Gastrocnemius medialis (tissue), 4 donors: ENCODE data around the gene CLHC1. TPM values are rescaled to one million over a fixed set of nuclear protein-coding genes. Genes with fewer than 3 reads are reported as not detected.

ENCODE experiments used
- ATAC-seq, 2 donors: fragments of 150-250 bp; one replicate each; pipeline ENCODE4 v1.9.1; 2016
- DNase-seq, 2 donors: peaks; one replicate each; pipeline ENCODE4 v3.0.0-alpha.2; 2019
- H3K27ac ChIP-seq, 4 donors: fragments of 200-600 bp; sonication (generic); 1 replicate in 1 of 4; 2 replicates in 3 of 4; pipeline ENCODE4 v1.5.1; 2016 to 2018; ENCODE audit warnings: mild to moderate bottlenecking in 2 of 4, moderate library complexity in 1 of 4
- H3K27me3 ChIP-seq, 3 donors: fragments of 200-600 bp; sonication (generic) in 2 of 3; 1 replicate in 1 of 3; 2 replicates in 2 of 3; pipeline versions ENCODE4 v1.5.1 to v1.6.0; 2016 to 2019; ENCODE audit warnings: mild to moderate bottlenecking in 1 of 3, moderate library complexity in 1 of 3
- H3K36me3 ChIP-seq, 2 donors: fragments of 200-600 bp; sonication (generic) in 1 of 2; one replicate each; pipeline ENCODE4 v1.5.1; 2017 to 2018
- H3K4me1 ChIP-seq, 2 donors: fragments of 200-600 bp; sonication (generic) in 1 of 2; one replicate each; pipeline ENCODE4 v1.5.1; 2016 to 2017; ENCODE audit warnings: mild to moderate bottlenecking in 2 of 2
- H3K4me3 ChIP-seq, 4 donors: fragments of 200-600 bp; sonication (generic) in 3 of 4; 1 replicate in 1 of 4; 2 replicates in 3 of 4; pipeline ENCODE4 v1.5.1; 2016 to 2019; ENCODE audit warnings: mild to moderate bottlenecking in 2 of 4
- H3K9me3 ChIP-seq, 3 donors: fragments of 200-600 bp; sonication (generic) in 2 of 3; 1 replicate in 1 of 3; 2 replicates in 2 of 3; pipeline ENCODE4 v1.5.1; 2016 to 2019
- POLR2A ChIP-seq, 2 donors: fragments of 450-650 bp; IDR thresholded peaks; one replicate each; pipeline ENCODE4 v1.6.1; 2017; ENCODE audit warnings: antibody characterized with exemption in 2 of 2, mild to moderate bottlenecking in 2 of 2, moderate library complexity in 2 of 2
- in situ Hi-C, 4 donors: fragments of 200-750 bp; cut with MboI; loops; one replicate each; pipeline versions ENCODE4 v1.15.0 to v1.8.0; 2017; ENCODE audit warnings: low sequenced_read_pairs in 4 of 4
- intact Hi-C: fragments of 100-400 bp; cut with DNase I; formaldehyde crosslinking; loops from one replicate; pipeline ENCODE4 v1.15.1; 2023; ENCODE audit warnings: low total_unique reads
- total RNA-seq, 4 donors: library from RNA; depleted of rRNA; stranded (reverse); fragments of >200 nt; gene quantifications; one replicate each; pipeline versions ENCODE4 v1.1.0 to v1.2.3, GENCODE V29; 2016
- TF ChIP-seq, protein P1 (sequence below), 5 experiments: fragments of 450-650 bp in 3 of 5; fragments of 200-600 bp in 2 of 5; sonication (generic) in 2 of 5; IDR thresholded peaks in 4 of 5; conservative IDR thresholded peaks in 1 of 5; 1 replicate in 4 of 5; 2 replicates in 1 of 5; pipeline ENCODE4 v1.5.1; 2016 to 2019; ENCODE audit warnings: antibody characterized with exemption in 5 of 5, mild to moderate bottlenecking in 3 of 5, moderate library complexity in 3 of 5

Gene CLHC1
- total RNA-seq, 4 donors from 2014 or later: 0.46 to 4.9 (median 0.85) TPM; not detected in 1

GRCh38 chr2:55225481-55226020 is 6.5 kb downstream of the CLHC1 start:
- DNase-seq (no peak), ATAC-seq (no peak)
- no peak overlapping the region for H3K27ac ChIP-seq
- no peaks in the 10 kb centered on the region for H3K36me3 ChIP-seq
- H3K27me3 ChIP-seq: no peaks in the 10 kb centered on the region
- H3K9me3 ChIP-seq: no peaks in the 10 kb centered on the region
- in situ Hi-C loops: loop anchor here in 1 of 4 donors (10.0 kb wide), 1 partner anchor 209 kb away; no protein-coding TSS in a partner anchor
- H3K4me3 ChIP-seq: no peak overlapping the region
- intact Hi-C loops: no loop called here
- TF ChIP-seq POLR2A (IDR thresholded peaks at IDR 0.05): no peak
- TF ChIP-seq, protein P1, sequence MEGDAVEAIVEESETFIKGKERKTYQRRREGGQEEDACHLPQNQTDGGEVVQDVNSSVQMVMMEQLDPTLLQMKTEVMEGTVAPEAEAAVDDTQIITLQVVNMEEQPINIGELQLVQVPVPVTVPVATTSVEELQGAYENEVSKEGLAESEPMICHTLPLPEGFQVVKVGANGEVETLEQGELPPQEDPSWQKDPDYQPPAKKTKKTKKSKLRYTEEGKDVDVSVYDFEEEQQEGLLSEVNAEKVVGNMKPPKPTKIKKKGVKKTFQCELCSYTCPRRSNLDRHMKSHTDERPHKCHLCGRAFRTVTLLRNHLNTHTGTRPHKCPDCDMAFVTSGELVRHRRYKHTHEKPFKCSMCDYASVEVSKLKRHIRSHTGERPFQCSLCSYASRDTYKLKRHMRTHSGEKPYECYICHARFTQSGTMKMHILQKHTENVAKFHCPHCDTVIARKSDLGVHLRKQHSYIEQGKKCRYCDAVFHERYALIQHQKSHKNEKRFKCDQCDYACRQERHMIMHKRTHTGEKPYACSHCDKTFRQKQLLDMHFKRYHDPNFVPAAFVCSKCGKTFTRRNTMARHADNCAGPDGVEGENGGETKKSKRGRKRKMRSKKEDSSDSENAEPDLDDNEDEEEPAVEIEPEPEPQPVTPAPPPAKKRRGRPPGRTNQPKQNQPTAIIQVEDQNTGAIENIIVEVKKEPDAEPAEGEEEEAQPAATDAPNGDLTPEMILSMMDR (IDR thresholded peaks at IDR 0.05 in 4 of 5, conservative IDR thresholded peaks at IDR 0.05 in 1 of 5): no peak
- peaks cover 0 to 5% of the 10 kb centered on the region in 2 donors for H3K4me1 ChIP-seq

DNA sequence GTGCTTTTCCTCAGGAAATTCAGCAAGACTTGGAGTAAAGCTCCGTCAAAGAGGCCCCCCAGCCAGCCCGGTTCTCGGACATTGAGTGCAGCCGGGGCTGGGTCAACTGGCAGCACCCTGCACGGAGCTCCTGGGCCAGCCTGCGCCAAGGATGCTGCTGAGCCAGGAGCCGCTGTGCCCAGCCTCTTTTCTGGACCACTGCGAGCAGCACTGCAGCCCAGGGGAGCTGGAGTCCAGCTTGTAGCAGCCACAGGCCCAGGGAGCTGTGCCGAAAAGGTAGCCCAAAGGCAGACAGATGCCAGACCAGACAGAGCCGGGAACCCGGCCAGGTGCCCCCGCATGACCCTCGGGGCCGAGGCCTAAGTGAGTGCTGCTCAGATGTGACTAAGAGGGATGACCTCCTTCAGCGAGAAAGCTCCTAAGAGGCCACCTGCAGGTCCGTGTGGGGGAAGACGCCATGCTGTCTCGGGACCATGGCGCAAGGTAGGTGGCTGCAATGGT is 7.3 kb downstream of the CLHC1 start:
- Histone ChIP-seq H3K36me3 (no peaks in the 10 kb centered on the region), H3K4me1 (peaks cover 0 to 5% of the 10 kb centered on the region in 2 donors), H3K27ac (peak overlapping the region; percentile 87 to 93 (median 92)), H3K9me3 (no peaks in the 10 kb centered on the region), H3K27me3 (no peaks in the 10 kb centered on the region), H3K4me3 (no peak overlapping the region)
- in situ Hi-C loops (loop anchor here in 1 of 4 donors (10.0 kb wide), 1 partner anchor 210 kb away; no protein-coding TSS in a partner anchor), intact Hi-C loops (no loop called here)
- TF ChIP-seq, protein P1 (IDR thresholded peaks at IDR 0.05 in 4 of 5, conservative IDR thresholded peaks at IDR 0.05 in 1 of 5): no peak
- TF ChIP-seq POLR2A (IDR thresholded peaks at IDR 0.05): no peak
- ATAC-seq (peak in 1 of 2 donors; percentile 8), DNase-seq (peak in 1 of 2 donors; percentile 32)

GRCh38 chr2:55223958-55224760 is 7.9 kb downstream of the CLHC1 start:
- intact Hi-C loops: no loop called here

DNA sequence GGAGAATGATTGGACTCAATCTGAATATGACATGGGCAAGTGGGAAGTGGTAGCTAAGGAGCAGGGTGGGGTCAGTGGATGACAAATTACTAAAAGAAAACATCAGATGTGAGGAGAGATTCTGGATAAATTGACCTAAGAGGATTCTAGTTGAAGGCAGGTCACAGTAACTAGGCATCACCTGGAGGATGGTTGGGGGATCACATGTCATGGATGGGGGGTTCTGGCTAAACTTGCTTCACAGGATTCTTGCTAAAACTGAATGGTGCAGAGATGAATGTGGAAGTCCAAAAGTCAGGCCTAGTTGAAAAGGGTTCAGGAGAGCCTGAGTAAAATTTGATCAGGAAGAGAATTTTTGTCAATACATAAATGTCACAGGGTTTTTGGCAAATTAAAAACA is 18.3 kb downstream of the CLHC1 start:
- intact Hi-C loops: no loop called here
- ATAC-seq: no peak
- no peaks in the 10 kb centered on the region for H3K4me1 ChIP-seq
- no peaks in the 10 kb centered on the region for H3K36me3 ChIP-seq
- H3K27ac ChIP-seq: no peak overlapping the region
- in situ Hi-C loops: no loop called here
- no peak for DNase-seq
- H3K27me3 ChIP-seq: no peaks in the 10 kb centered on the region
- no peak overlapping the region for H3K4me3 ChIP-seq
- no peaks in the 10 kb centered on the region for H3K9me3 ChIP-seq
- TF ChIP-seq, protein P1 (IDR thresholded peaks at IDR 0.05 in 4 of 5, conservative IDR thresholded peaks at IDR 0.05 in 1 of 5): no peak
- TF ChIP-seq POLR2A (IDR thresholded peaks at IDR 0.05): no peak

More at GRCh38 chr2:55223958-55224760, 7.9 kb downstream of the CLHC1 start:
- Histone ChIP-seq H3K36me3 (no peaks in the 10 kb centered on the region), H3K27me3 (no peaks in the 10 kb centered on the region), H3K9me3 (no peaks in the 10 kb centered on the region), H3K4me3 (peak overlapping the region; percentile 78 to 97 (median 88)), H3K4me1 (peaks cover 0 to 5% of the 10 kb centered on the region in 2 donors), H3K27ac (peak overlapping the region; percentile 87 to 93 (median 92))
- peak; percentile 13 to 25 for ATAC-seq
- DNase-seq: peak in 1 of 2 donors; percentile 28
- in situ Hi-C loops: loop anchor here in 1 of 4 donors (10.0 kb wide), 1 partner anchor 211 kb away; no protein-coding TSS in a partner anchor
- TF ChIP-seq, protein P1 (IDR thresholded peaks at IDR 0.05 in 4 of 5, conservative IDR thresholded peaks at IDR 0.05 in 1 of 5): no peak
- no peak for TF ChIP-seq POLR2A (IDR thresholded peaks at IDR 0.05)
